ENCODE measurements around the gene EXOC4. TPM values are rescaled to one million over a fixed set of nuclear protein-coding genes. Genes with fewer than 3 reads are reported as not detected.

Gene EXOC4
- total and polyA plus RNA-seq, 2 donors (not counting 1 experiment from before 2014, with no cell fraction given): 79.6 to 158 TPM

DNA sequence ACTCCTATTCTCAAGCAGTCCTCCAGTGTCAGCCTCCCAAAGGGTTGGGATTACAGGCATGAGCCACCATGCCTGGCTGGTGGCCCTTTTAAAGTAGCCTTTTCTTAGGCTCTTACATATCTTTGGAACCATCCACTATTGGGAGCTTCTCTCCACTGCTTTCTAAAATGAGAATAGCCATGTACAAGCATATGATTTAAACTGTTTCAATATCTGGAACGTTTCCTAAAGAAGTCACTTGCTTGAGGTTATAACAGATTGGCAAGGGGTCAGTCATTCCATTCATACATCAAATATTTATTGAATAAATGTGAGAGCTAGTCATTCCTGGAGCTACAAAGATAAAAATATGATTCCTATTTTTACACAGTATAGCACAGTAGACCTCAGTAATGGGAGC, 776.9 kb downstream of the EXOC4 start:
- Histone ChIP-seq H3K27ac (ENCODE audit: insufficient read depth, low read length) (no peak overlapping the region), H3K27me3 (ENCODE audit: control insufficient read depth, insufficient read depth, low read length) (no peaks in the 10 kb centered on the region), H4K20me1 (ENCODE audit: control insufficient read depth, extremely low read depth, insufficient read depth, low read length) (no peaks in the 10 kb centered on the region), H3K4me3 (replicated peaks in 1 of 4; ENCODE audit: control extremely low read depth in 1 of 4, insufficient read depth in 1 of 4, low read depth in 3 of 4, low read length in 4 of 4) (no peak overlapping the region), H3K9ac (ENCODE audit: insufficient read depth, low read length) (no peak overlapping the region), H3K9me3 (ENCODE audit: control insufficient read depth, insufficient read depth, low read depth, low read length) (no peaks in the 10 kb centered on the region), H3K4me1 (ENCODE audit: control insufficient read depth, extremely low read depth, insufficient read depth, low read length) (no peaks in the 10 kb centered on the region), H3K79me2 (ENCODE audit: control insufficient read depth, insufficient read depth, low read length) (no peaks in the 10 kb centered on the region), H3K4me2 (ENCODE audit: extremely low read depth, insufficient read depth, low read length) (no peak overlapping the region), H2AFZ (ENCODE audit: low read length) (no peak overlapping the region), H3K36me3 (ENCODE audit: control insufficient read depth, insufficient read depth, low read length) (no peaks in the 10 kb centered on the region)
- no peak for DNase-seq (ENCODE audit: low read depth in 2 of 2)
- TF ChIP-seq, protein P1, sequence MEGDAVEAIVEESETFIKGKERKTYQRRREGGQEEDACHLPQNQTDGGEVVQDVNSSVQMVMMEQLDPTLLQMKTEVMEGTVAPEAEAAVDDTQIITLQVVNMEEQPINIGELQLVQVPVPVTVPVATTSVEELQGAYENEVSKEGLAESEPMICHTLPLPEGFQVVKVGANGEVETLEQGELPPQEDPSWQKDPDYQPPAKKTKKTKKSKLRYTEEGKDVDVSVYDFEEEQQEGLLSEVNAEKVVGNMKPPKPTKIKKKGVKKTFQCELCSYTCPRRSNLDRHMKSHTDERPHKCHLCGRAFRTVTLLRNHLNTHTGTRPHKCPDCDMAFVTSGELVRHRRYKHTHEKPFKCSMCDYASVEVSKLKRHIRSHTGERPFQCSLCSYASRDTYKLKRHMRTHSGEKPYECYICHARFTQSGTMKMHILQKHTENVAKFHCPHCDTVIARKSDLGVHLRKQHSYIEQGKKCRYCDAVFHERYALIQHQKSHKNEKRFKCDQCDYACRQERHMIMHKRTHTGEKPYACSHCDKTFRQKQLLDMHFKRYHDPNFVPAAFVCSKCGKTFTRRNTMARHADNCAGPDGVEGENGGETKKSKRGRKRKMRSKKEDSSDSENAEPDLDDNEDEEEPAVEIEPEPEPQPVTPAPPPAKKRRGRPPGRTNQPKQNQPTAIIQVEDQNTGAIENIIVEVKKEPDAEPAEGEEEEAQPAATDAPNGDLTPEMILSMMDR (conservative IDR thresholded peaks at IDR 0.05 in 1 of 2, IDR thresholded peaks at IDR 0.05 in 1 of 2; ENCODE audit: low read depth in 1 of 2, low read length in 2 of 2): no peak
- TF ChIP-seq EZH2 (IDR thresholded peaks at IDR 0.05; ENCODE audit: low read length, missing control alignments): no peak

DNA sequence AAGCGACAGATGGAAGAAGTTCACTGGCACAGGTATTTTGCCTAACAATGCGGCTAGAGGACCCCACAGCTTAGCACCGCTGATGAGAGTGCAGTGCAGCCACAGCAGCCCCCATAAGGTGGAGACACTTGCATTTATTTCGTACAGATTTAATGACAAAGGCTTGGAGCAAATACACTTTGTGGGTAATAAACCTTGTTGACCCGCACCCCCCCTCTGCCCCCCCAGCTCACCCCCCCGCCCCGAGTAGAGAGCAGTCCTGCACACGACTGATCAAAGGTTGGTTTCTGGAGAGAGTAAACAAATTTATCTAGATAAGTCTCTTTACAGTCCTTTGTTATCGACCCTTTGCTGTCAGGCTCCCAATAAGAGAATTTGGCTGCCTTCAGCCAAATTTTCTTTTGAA, 777.6 kb downstream of the EXOC4 start:
- no peaks in the 10 kb centered on the region for H3K9me3 ChIP-seq (ENCODE audit: control insufficient read depth, insufficient read depth, low read depth, low read length)
- H3K36me3 ChIP-seq (ENCODE audit: control insufficient read depth, insufficient read depth, low read length): no peaks in the 10 kb centered on the region
- no peak overlapping the region for H3K9ac ChIP-seq (ENCODE audit: insufficient read depth, low read length)
- no peaks in the 10 kb centered on the region for H3K27me3 ChIP-seq (ENCODE audit: control insufficient read depth, insufficient read depth, low read length)
- no peak overlapping the region for H3K27ac ChIP-seq (ENCODE audit: insufficient read depth, low read length)
- no peak overlapping the region for H3K4me2 ChIP-seq (ENCODE audit: extremely low read depth, insufficient read depth, low read length)
- TF ChIP-seq, protein P1 (conservative IDR thresholded peaks at IDR 0.05 in 1 of 2, IDR thresholded peaks at IDR 0.05 in 1 of 2; ENCODE audit: low read depth in 1 of 2, low read length in 2 of 2): no peak
- TF ChIP-seq EZH2 (IDR thresholded peaks at IDR 0.05; ENCODE audit: low read length, missing control alignments): no peak
- no peak for DNase-seq (ENCODE audit: low read depth in 2 of 2)
- H3K79me2 ChIP-seq (ENCODE audit: control insufficient read depth, insufficient read depth, low read length): no peaks in the 10 kb centered on the region
- H3K4me3 ChIP-seq (replicated peaks in 1 of 4; ENCODE audit: control extremely low read depth in 1 of 4, insufficient read depth in 1 of 4, low read depth in 3 of 4, low read length in 4 of 4): no peak overlapping the region
- no peak overlapping the region for H2AFZ ChIP-seq (ENCODE audit: low read length)
- no peaks in the 10 kb centered on the region for H3K4me1 ChIP-seq (ENCODE audit: control insufficient read depth, extremely low read depth, insufficient read depth, low read length)
- H4K20me1 ChIP-seq (ENCODE audit: control insufficient read depth, extremely low read depth, insufficient read depth, low read length): no peaks in the 10 kb centered on the region

DNA sequence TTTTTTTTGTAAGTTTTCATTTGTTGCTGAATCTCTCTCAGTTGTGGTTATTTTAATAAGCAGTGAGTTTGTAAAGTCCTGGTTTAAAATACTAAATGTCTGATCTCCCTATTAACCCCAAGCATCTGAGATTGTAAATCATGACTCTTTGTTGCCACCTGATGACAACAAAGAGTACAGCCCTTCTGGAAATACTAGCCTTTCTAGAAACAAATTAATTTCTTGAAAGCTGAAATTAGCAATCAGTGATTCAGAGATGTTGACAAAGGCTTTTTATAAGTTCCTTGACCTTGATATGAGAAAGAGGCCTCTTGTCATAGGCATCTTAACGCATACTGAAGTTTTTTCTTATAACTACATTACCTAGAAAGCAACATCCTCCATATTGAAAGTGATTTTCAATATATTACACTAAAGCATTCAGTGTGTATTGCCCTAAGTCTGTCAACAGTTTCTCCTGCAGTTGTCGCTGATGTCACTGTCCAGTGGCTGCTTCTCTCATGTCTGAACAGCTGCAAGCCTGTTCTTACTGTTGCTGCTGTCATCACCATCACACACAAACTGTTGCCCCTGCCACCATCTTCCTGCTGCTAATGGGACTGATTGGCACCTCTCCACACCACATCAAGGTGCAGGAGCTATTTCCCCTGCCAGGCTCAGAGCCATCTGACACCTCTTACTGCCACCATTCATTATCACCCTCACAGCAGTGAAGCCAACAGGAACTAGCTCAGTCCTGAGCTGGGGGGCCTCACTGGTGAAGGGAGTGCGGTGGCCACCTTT, 779.1 kb downstream of the EXOC4 start:
- Histone ChIP-seq H3K4me2 (ENCODE audit: extremely low read depth, insufficient read depth, low read length) (no peak overlapping the region), H3K9ac (ENCODE audit: insufficient read depth, low read length) (no peak overlapping the region), H3K79me2 (ENCODE audit: control insufficient read depth, insufficient read depth, low read length) (no peaks in the 10 kb centered on the region), H3K9me3 (ENCODE audit: control insufficient read depth, insufficient read depth, low read depth, low read length) (no peaks in the 10 kb centered on the region), H4K20me1 (ENCODE audit: control insufficient read depth, extremely low read depth, insufficient read depth, low read length) (no peaks in the 10 kb centered on the region), H3K27ac (ENCODE audit: insufficient read depth, low read length) (no peak overlapping the region), H3K27me3 (ENCODE audit: control insufficient read depth, insufficient read depth, low read length) (no peaks in the 10 kb centered on the region), H3K36me3 (ENCODE audit: control insufficient read depth, insufficient read depth, low read length) (no peaks in the 10 kb centered on the region), H2AFZ (ENCODE audit: low read length) (no peak overlapping the region), H3K4me1 (ENCODE audit: control insufficient read depth, extremely low read depth, insufficient read depth, low read length) (no peaks in the 10 kb centered on the region), H3K4me3 (replicated peaks in 1 of 4; ENCODE audit: control extremely low read depth in 1 of 4, insufficient read depth in 1 of 4, low read depth in 3 of 4, low read length in 4 of 4) (no peak overlapping the region)
- no peak for TF ChIP-seq EZH2 (IDR thresholded peaks at IDR 0.05; ENCODE audit: low read length, missing control alignments)
- TF ChIP-seq, protein P1 (conservative IDR thresholded peaks at IDR 0.05 in 1 of 2, IDR thresholded peaks at IDR 0.05 in 1 of 2; ENCODE audit: low read depth in 1 of 2, low read length in 2 of 2): no peak
- no peak for DNase-seq (ENCODE audit: low read depth in 2 of 2)

All from fibroblast of lung (primary cell).